SK-N-SH (cell line): ENCODE data around the gene PRKN. TPM values are rescaled to one million over a fixed set of nuclear protein-coding genes. Genes with fewer than 3 reads are reported as not detected.

Experiments used
- CTCF ChIA-PET: fragments of 300-600, 350-600 bp; formaldehyde crosslinking; extraction: SDS; loops from one replicate; lab custom pipeline; 2021; lab: Yijun Ruan, JAX
- POLR2A ChIA-PET: fragments of 350-600 bp; sonication (Branson Sonifier 250); formaldehyde crosslinking; extraction: SDS; loops from one replicate; lab custom pipeline; 2020; ENCODE audit warnings: antibody characterized with exemption, inconsistent platforms; lab: Yijun Ruan, JAX
- DNase-seq: peaks from one replicate; pipeline ENCODE4 v3.0.0; 2012
- H2AFZ ChIP-seq: fragments of 200-600 bp; sonication (generic); 2 replicates; pipeline ENCODE4 v1.8.1; 2016; ENCODE audit warnings: antibody characterized with exemption, mild to moderate bottlenecking, low read depth
- H3F3A ChIP-seq: fragments of 200-600 bp; sonication (generic); replicated peaks from 2 replicates; pipeline ENCODE3; 2016; ENCODE audit warnings: antibody characterized with exemption, mild to moderate bottlenecking; ENCODE audit not compliant: insufficient read depth
- H3K27ac ChIP-seq, 2 experiments: fragments of 200-500 bp in 1 of 2; fragments of 200-600 bp in 1 of 2; sonication (Bioruptor generic) in 1 of 2; sonication (generic), shearing (Covaris generic) in 1 of 2; 2 replicates each; pipeline versions ENCODE4 v1.5.1 to v1.6.1; 2014 to 2016; ENCODE audit warnings: low read depth in 2 of 2, inconsistent platforms in 1 of 2, low read length in 1 of 2, mild to moderate bottlenecking in 1 of 2, mixed read lengths in 1 of 2
- H3K27me3 ChIP-seq: fragments of 200-600 bp; sonication (generic), shearing (Covaris generic); 2 replicates; pipeline ENCODE4 v1.6.1; 2016; ENCODE audit warnings: mixed run types; ENCODE audit not compliant: insufficient read depth
- H3K36me3 ChIP-seq, 2 experiments: fragments of 200-500 bp in 1 of 2; fragments of 200-600 bp in 1 of 2; sonication (Bioruptor generic) in 1 of 2; sonication (generic) in 1 of 2; replicated peaks in 1 of 2; 2 replicates each; pipeline versions ENCODE3 to v1.5.1; 2014 to 2016; ENCODE audit warnings: low read length in 1 of 2, mild to moderate bottlenecking in 1 of 2; ENCODE audit not compliant: insufficient read depth in 2 of 2, control insufficient read depth in 1 of 2
- H3K4me1 ChIP-seq, 2 experiments: fragments of 200-500 bp in 1 of 2; fragments of 200-600 bp in 1 of 2; sonication (Bioruptor generic) in 1 of 2; sonication (generic), shearing (Covaris generic) in 1 of 2; 2 replicates each; pipeline versions ENCODE4 v1.5.1 to v1.6.1; 2014 to 2016; ENCODE audit warnings: low read depth in 1 of 2, low read length in 1 of 2, mixed run types in 1 of 2; ENCODE audit not compliant: insufficient read depth in 2 of 2, control insufficient read depth in 1 of 2
- H3K4me2 ChIP-seq: fragments of 200-600 bp; sonication (generic), shearing (Covaris generic); 2 replicates; pipeline ENCODE4 v1.6.1; 2017; ENCODE audit warnings: mixed run types
- H3K4me3 ChIP-seq, 2 experiments: fragments of 200-500 bp in 1 of 2; fragments of 200-600 bp in 1 of 2; sonication (Bioruptor generic) in 1 of 2; sonication (generic), shearing (Covaris generic) in 1 of 2; 2 replicates each; pipeline versions ENCODE4 v1.5.1 to v1.8.1; 2014 to 2016; ENCODE audit warnings: low read depth in 2 of 2, inconsistent platforms in 1 of 2, low read length in 1 of 2, mild to moderate bottlenecking in 1 of 2, mixed read lengths in 1 of 2, moderate library complexity in 1 of 2
- H3K79me2 ChIP-seq: fragments of 200-600 bp; sonication (generic); 2 replicates; pipeline ENCODE4 v1.8.1; 2017; ENCODE audit warnings: mild to moderate bottlenecking; ENCODE audit not compliant: insufficient read depth
- H3K9ac ChIP-seq: fragments of 200-600 bp; sonication (generic); 2 replicates; pipeline ENCODE4 v1.6.1; 2017; ENCODE audit warnings: mixed run types
- H3K9me2 ChIP-seq: fragments of 200-600 bp; sonication (generic); 2 replicates; pipeline ENCODE4 v1.6.1; 2017; ENCODE audit warnings: mixed run types
- H3K9me3 ChIP-seq: fragments of 200-600 bp; sonication (generic); 2 replicates; pipeline ENCODE4 v1.6.1; 2017; ENCODE audit warnings: mixed run types, mild to moderate bottlenecking, moderate library complexity
- H4K20me1 ChIP-seq: fragments of 200-600 bp; sonication (generic); 2 replicates; pipeline ENCODE4 v1.6.1; 2017; ENCODE audit warnings: mild to moderate bottlenecking, mixed run types; ENCODE audit not compliant: insufficient read depth
- CHD2 ChIP-seq: fragments of 150-350 bp; IDR thresholded peaks from 2 replicates; pipeline ENCODE4 v1.6.1; 2018; ENCODE audit warnings: low read length; ENCODE audit not compliant: partially characterized antibody
- EZH2phosphoT487 ChIP-seq: fragments of 200-600 bp; sonication (generic); IDR thresholded peaks from 2 replicates; pipeline ENCODE4 v1.6.1; 2017; ENCODE audit warnings: low read depth, mixed run types, mild to moderate bottlenecking, antibody characterized with exemption, moderate library complexity, borderline replicate concordance
- FOSL2 ChIP-seq: IDR thresholded peaks from 2 replicates; pipeline ENCODE4 v1.4.0; 2012; ENCODE audit warnings: low read depth, mild to moderate bottlenecking, moderate library complexity, borderline replicate concordance
- MXI1 ChIP-seq: IDR thresholded peaks from 2 replicates; pipeline ENCODE4 v1.6.1; 2012; ENCODE audit warnings: mild to moderate bottlenecking, low read depth, low read length, improper control_type of control experiment
- SIN3A ChIP-seq: IDR thresholded peaks from 2 replicates; pipeline ENCODE4 v1.6.1; 2012; ENCODE audit warnings: low read depth, mild to moderate bottlenecking, low read length, moderate library complexity, borderline replicate concordance
- TCF12 ChIP-seq: IDR thresholded peaks from 2 replicates; pipeline ENCODE4 v1.4.0; 2012
- YY1 ChIP-seq: IDR thresholded peaks from 2 replicates; pipeline ENCODE4 v1.4.0; 2012; ENCODE audit warnings: low read depth, mild to moderate bottlenecking
- WGBS: methylation state at CpG from one replicate; pipeline ENCODE4 v1.1.6; 2017; ENCODE audit warnings: low lambda C conversion rate; 5-methylcytosine and 5-hydroxymethylcytosine counted together
- polyA plus RNA-seq, 3 experiments: library from polyadenylated mRNA; depleted of rRNA; stranded (reverse); fragments of >200 nt; gene quantifications; 2 replicates each; pipeline ENCODE4 v1.2.3, GENCODE V29; 2012
- TF ChIP-seq, protein P1 (sequence below): IDR thresholded peaks from 2 replicates; pipeline ENCODE4 v1.4.0; 2012; ENCODE audit warnings: low read depth
- TF ChIP-seq, protein P2 (sequence below): fragments of 150-350 bp; IDR thresholded peaks from 2 replicates; pipeline ENCODE4 v1.6.1; 2016; ENCODE audit warnings: mild to moderate bottlenecking, low read depth, low read length
- TF ChIP-seq, protein P3 (sequence below): IDR thresholded peaks from 2 replicates; pipeline ENCODE4; 2012
- TF ChIP-seq, protein P4 (sequence below): IDR thresholded peaks from 2 replicates; pipeline ENCODE4 v1.6.1; 2012; ENCODE audit warnings: mild to moderate bottlenecking, low read depth, low read length, moderate library complexity
- TF ChIP-seq, protein P5 (sequence below): IDR thresholded peaks from 2 replicates; pipeline ENCODE4 v1.4.0; 2012; ENCODE audit warnings: low read depth, borderline replicate concordance

PRKN gene
- polyA plus RNA-seq, 1 of the 3 experiments (the other 2 are of a cell fraction): 0.76 TPM

DNA sequence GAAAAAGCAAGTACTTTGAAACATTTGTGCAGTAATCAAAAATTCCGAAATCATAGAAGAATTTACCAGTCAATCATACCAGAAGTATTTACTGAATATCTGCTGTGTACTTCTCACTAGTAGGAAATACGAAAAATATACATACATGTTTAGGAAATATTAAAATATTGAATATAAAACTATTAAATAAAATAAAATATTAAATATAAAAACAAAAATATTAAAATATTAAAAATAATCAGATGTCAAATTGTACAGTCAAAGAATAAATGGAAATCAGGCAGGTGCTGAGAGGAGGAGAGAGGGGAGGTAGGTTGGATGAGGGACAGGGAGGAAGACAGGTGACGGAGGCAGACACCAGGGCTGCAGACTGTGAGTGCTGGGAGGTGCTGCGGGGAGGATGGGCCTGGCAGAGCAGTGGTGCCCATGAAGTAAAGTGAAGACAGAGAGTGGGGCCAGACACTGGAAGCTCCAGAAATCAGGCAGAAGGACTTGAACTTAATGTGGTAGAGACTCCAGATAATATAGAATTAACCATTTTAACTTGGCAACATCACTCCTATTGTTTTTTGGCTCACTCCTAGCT is 55.9 kb downstream of the PRKN start:
- Histone ChIP-seq H3K9me3 (no peaks in the 10 kb centered on the region), H3K36me3 (no peaks in the 10 kb centered on the region), H3K4me1 (peaks cover 0 to 2% of the 10 kb centered on the region in 2 experiments; a peak in 1 of 4 replicates), H3K4me2 (no peak overlapping the region)
- whole genome bisulfite sequencing: 68% methylated on average over 4 of the region's 4 CpGs
- TF ChIP-seq, protein P1, sequence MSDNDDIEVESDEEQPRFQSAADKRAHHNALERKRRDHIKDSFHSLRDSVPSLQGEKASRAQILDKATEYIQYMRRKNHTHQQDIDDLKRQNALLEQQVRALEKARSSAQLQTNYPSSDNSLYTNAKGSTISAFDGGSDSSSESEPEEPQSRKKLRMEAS: no peak
- TF ChIP-seq, protein P2, sequence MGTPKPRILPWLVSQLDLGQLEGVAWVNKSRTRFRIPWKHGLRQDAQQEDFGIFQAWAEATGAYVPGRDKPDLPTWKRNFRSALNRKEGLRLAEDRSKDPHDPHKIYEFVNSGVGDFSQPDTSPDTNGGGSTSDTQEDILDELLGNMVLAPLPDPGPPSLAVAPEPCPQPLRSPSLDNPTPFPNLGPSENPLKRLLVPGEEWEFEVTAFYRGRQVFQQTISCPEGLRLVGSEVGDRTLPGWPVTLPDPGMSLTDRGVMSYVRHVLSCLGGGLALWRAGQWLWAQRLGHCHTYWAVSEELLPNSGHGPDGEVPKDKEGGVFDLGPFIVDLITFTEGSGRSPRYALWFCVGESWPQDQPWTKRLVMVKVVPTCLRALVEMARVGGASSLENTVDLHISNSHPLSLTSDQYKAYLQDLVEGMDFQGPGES: no peak
- no peak for TF ChIP-seq FOSL2
- no peak for TF ChIP-seq CHD2
- TF ChIP-seq MXI1: no peak
- TF ChIP-seq, protein P3, sequence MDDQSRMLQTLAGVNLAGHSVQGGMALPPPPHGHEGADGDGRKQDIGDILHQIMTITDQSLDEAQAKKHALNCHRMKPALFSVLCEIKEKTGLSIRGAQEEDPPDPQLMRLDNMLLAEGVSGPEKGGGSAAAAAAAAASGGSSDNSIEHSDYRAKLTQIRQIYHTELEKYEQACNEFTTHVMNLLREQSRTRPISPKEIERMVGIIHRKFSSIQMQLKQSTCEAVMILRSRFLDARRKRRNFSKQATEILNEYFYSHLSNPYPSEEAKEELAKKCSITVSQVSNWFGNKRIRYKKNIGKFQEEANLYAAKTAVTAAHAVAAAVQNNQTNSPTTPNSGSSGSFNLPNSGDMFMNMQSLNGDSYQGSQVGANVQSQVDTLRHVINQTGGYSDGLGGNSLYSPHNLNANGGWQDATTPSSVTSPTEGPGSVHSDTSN: no peak
- no peak for TF ChIP-seq YY1
- no peak for TF ChIP-seq SIN3A
- TF ChIP-seq EZH2phosphoT487: no peak
- TF ChIP-seq, protein P4, sequence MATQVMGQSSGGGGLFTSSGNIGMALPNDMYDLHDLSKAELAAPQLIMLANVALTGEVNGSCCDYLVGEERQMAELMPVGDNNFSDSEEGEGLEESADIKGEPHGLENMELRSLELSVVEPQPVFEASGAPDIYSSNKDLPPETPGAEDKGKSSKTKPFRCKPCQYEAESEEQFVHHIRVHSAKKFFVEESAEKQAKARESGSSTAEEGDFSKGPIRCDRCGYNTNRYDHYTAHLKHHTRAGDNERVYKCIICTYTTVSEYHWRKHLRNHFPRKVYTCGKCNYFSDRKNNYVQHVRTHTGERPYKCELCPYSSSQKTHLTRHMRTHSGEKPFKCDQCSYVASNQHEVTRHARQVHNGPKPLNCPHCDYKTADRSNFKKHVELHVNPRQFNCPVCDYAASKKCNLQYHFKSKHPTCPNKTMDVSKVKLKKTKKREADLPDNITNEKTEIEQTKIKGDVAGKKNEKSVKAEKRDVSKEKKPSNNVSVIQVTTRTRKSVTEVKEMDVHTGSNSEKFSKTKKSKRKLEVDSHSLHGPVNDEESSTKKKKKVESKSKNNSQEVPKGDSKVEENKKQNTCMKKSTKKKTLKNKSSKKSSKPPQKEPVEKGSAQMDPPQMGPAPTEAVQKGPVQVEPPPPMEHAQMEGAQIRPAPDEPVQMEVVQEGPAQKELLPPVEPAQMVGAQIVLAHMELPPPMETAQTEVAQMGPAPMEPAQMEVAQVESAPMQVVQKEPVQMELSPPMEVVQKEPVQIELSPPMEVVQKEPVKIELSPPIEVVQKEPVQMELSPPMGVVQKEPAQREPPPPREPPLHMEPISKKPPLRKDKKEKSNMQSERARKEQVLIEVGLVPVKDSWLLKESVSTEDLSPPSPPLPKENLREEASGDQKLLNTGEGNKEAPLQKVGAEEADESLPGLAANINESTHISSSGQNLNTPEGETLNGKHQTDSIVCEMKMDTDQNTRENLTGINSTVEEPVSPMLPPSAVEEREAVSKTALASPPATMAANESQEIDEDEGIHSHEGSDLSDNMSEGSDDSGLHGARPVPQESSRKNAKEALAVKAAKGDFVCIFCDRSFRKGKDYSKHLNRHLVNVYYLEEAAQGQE: no peak
- TF ChIP-seq, protein P5, sequence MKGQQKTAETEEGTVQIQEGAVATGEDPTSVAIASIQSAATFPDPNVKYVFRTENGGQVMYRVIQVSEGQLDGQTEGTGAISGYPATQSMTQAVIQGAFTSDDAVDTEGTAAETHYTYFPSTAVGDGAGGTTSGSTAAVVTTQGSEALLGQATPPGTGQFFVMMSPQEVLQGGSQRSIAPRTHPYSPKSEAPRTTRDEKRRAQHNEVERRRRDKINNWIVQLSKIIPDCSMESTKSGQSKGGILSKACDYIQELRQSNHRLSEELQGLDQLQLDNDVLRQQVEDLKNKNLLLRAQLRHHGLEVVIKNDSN: no peak
- TF ChIP-seq TCF12: no peak
- TF ChIP-seq, all 33 proteins: peak for 0
- ChIA-PET CTCF (no interaction called here), POLR2A (no interaction called here)
- Histone ChIP-seq H3K9ac (no peak overlapping the region), H3K27me3 (no peaks in the 10 kb centered on the region), H3F3A (no peaks in the 10 kb centered on the region), H3K27ac (no peak overlapping the region), H3K9me2 (no peaks in the 10 kb centered on the region), H4K20me1 (no peaks in the 10 kb centered on the region), H2AFZ (no peak overlapping the region), H3K79me2 (no peaks in the 10 kb centered on the region), H3K4me3 (no peak overlapping the region)
- no peak for DNase-seq
